Measurements from ENCODE around the gene LARGE1.

Gene LARGE1

DNA sequence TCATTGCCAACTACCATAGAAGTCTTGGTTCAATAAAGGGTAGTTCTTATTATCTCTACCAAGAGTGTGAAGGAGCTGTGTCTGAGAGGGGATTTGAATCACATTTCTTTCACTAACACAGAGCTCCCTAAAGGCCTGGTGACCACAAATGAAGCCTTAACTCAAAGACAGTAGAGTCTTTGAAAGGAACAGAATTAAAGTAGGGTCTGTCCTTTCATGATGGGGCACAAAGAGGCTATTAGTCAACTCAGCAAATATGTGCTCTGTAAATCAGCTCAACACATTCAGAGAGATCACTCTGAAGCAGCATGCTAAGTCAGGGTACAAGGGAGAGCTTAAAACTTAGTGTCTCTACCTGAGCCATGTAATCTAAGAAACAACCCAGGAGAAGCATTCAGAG lies 649.7 kb downstream of the LARGE1 start:
- H3K27ac ChIP-seq (ENCODE audit: low read depth, low read length): no peak overlapping the region

DNA sequence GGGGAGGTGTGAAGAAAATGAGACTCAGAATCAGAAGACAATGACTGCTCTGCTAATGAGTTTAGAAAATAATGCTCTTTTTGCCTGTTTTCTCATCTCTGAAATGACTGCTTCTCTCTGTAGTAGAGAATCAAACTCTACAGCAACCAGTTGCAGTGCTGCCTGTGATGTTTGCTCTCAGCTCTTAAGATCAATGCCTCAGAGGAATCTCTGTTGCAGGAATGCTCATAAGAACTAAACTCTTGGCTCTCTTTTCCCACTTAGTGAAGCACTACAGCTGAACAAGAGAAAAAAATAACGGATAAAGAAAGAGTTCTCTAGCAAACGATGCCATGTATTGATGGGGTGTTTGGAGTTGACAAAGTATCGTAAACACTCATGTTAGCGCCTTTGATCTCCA lies 658.6 kb downstream of the LARGE1 start:
- Histone ChIP-seq H3K4me1 (ENCODE audit: insufficient read depth, low read length) (no peaks in the 10 kb centered on the region), H3K9ac (ENCODE audit: low read length) (no peak overlapping the region), H3K27ac (ENCODE audit: low read depth, low read length) (no peak overlapping the region), H3K36me3 (ENCODE audit: insufficient read depth, low read length) (no peaks in the 10 kb centered on the region), H3K4me3 (ENCODE audit: low read depth in 1 of 2, low read length in 2 of 2) (no peak overlapping the region), H3K27me3 (ENCODE audit: control insufficient read depth in 1 of 2, insufficient read depth in 2 of 2, low read length in 2 of 2) (no peaks in the 10 kb centered on the region), H3K9me3 (ENCODE audit: low read length) (no peaks in the 10 kb centered on the region)

More for the DNA sequence above, 649.7 kb downstream of the LARGE1 start:
- H3K4me1 ChIP-seq (ENCODE audit: insufficient read depth, low read length): no peaks in the 10 kb centered on the region
- H3K4me3 ChIP-seq (ENCODE audit: low read depth in 1 of 2, low read length in 2 of 2): no peak overlapping the region
- H3K9ac ChIP-seq (ENCODE audit: low read length): no peak overlapping the region
- H3K36me3 ChIP-seq (ENCODE audit: insufficient read depth, low read length): peaks cover 12% of the 10 kb centered on the region
- no peaks in the 10 kb centered on the region for H3K27me3 ChIP-seq (ENCODE audit: control insufficient read depth in 1 of 2, insufficient read depth in 2 of 2, low read length in 2 of 2)
- H3K9me3 ChIP-seq (ENCODE audit: low read length): no peaks in the 10 kb centered on the region

DNA sequence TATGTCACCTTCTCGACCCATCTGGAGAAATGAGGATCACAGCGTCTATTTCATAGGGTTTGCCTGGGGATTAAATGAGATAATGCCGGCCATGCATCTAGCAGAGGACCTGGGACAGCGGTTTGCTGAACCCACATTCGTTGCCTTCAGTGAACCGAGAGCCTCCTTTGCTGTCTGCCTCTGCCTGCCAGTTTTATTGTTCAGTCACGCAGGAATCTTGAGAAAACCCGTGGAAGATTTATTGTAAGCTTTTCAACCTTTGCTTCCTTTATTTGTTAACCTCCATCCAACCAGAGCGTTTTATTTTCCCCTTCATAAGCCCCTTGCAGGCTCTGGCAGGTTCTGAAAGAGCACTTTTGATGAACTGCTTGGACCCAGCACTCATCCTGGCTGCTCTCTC lies 659.8 kb downstream of the LARGE1 start:
- H3K36me3 ChIP-seq (ENCODE audit: insufficient read depth, low read length): no peaks in the 10 kb centered on the region
- H3K27me3 ChIP-seq (ENCODE audit: control insufficient read depth in 1 of 2, insufficient read depth in 2 of 2, low read length in 2 of 2): no peaks in the 10 kb centered on the region
- no peaks in the 10 kb centered on the region for H3K9me3 ChIP-seq (ENCODE audit: low read length)
- H3K4me1 ChIP-seq (ENCODE audit: insufficient read depth, low read length): no peaks in the 10 kb centered on the region
- H3K27ac ChIP-seq (ENCODE audit: low read depth, low read length): no peak overlapping the region
- H3K4me3 ChIP-seq (ENCODE audit: low read depth in 1 of 2, low read length in 2 of 2): no peak overlapping the region
- H3K9ac ChIP-seq (ENCODE audit: low read length): no peak overlapping the region

DNA sequence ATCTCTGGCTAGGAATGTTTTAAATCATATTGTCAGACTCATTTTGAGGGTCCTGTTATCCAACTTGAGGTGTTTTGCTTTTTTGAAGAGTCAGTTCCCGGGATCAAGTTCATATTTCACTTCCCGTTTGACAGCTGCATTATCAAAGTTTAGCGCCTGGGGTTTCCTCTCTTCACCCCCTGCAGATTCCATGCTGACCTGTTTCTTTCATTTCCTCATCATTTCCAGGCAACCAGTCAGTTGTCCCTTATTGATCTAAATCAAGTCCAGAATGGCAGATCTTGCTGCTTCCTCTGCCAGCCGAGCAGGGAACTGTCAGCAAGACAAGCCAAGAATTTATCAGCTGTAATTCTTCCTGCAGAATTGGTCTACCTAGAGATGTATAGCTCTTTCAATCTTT lies 664.5 kb downstream of the LARGE1 start:
- no peak overlapping the region for H3K27ac ChIP-seq (ENCODE audit: low read depth, low read length)
- H3K4me3 ChIP-seq (ENCODE audit: low read depth in 1 of 2, low read length in 2 of 2): no peak overlapping the region
- no peaks in the 10 kb centered on the region for H3K4me1 ChIP-seq (ENCODE audit: insufficient read depth, low read length)

DNA sequence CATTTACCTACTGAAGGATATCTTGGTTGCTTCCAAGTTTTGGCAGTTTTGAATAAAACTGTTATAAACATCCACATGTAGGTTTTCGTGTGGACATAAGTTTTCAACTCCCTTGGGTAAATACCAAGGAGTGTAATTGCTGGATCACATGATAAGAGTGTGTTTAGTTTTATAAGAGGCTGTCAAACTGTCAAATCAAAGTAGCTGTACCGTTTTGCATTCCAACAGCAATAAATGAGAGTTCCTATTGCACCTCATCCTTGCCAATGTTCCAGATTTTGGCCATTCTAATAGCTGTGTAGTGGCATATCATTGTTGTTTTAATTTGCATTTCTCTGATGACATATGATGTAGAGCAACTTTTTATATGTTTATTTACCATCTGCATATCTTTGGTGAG lies 671.3 kb downstream of the LARGE1 start:
- no peaks in the 10 kb centered on the region for H3K9me3 ChIP-seq (ENCODE audit: low read length)
- no peak overlapping the region for H3K4me3 ChIP-seq (ENCODE audit: low read depth in 1 of 2, low read length in 2 of 2)
- H3K27me3 ChIP-seq (ENCODE audit: control insufficient read depth in 1 of 2, insufficient read depth in 2 of 2, low read length in 2 of 2): no peaks in the 10 kb centered on the region
- no peak overlapping the region for H3K9ac ChIP-seq (ENCODE audit: low read length)
- H3K27ac ChIP-seq (ENCODE audit: low read depth, low read length): no peak overlapping the region
- H3K4me1 ChIP-seq (ENCODE audit: insufficient read depth, low read length): no peaks in the 10 kb centered on the region
- H3K36me3 ChIP-seq (ENCODE audit: insufficient read depth, low read length): no peaks in the 10 kb centered on the region

More for the DNA sequence above, 664.5 kb downstream of the LARGE1 start:
- no peaks in the 10 kb centered on the region for H3K9me3 ChIP-seq (ENCODE audit: low read length)
- no peaks in the 10 kb centered on the region for H3K27me3 ChIP-seq (ENCODE audit: control insufficient read depth in 1 of 2, insufficient read depth in 2 of 2, low read length in 2 of 2)
- H3K36me3 ChIP-seq (ENCODE audit: insufficient read depth, low read length): no peaks in the 10 kb centered on the region
- H3K9ac ChIP-seq (ENCODE audit: low read length): no peak overlapping the region

DNA sequence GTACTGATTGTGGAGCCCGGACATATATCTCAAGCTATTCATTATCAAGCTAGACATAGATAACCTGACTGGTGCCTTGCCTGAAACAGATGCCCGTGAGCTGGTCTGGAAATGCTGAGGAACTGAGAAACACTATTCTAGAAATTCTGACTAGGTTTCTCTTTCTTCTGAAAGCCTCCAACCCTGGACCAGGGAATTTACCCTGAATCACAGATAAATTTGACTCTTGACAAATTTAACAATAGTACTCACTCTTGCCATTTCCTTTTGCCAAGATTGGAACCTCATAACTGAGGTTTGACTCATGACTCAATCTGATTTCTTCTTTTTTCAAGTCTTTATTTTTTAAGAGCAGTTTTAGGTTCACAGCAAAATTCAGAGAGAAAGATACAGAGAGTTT lies 672.5 kb downstream of the LARGE1 start:
- Histone ChIP-seq H3K36me3 (ENCODE audit: insufficient read depth, low read length) (no peaks in the 10 kb centered on the region), H3K4me1 (ENCODE audit: insufficient read depth, low read length) (no peaks in the 10 kb centered on the region), H3K9me3 (ENCODE audit: low read length) (no peaks in the 10 kb centered on the region), H3K9ac (ENCODE audit: low read length) (no peak overlapping the region), H3K27ac (ENCODE audit: low read depth, low read length) (no peak overlapping the region), H3K27me3 (ENCODE audit: control insufficient read depth in 1 of 2, insufficient read depth in 2 of 2, low read length in 2 of 2) (no peaks in the 10 kb centered on the region), H3K4me3 (ENCODE audit: low read depth in 1 of 2, low read length in 2 of 2) (no peak overlapping the region)

DNA sequence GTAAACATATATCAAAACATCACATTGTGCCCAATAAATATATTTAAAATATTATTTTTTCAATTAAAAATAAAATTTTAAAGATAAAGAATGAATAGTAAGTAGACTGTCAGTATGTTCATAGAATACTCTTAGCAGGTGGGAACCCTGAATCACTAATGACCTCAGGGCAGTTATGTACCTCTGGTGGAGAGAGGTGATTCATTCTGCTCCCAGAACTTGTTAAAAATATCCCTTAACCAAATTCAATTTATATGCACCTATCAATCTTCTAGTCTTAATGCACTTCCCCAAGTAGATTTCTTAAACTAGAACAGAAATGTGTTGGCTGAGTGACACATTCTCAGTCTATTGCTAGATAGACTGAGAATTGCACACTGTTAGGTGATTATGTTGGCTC lies 678.2 kb downstream of the LARGE1 start:
- Histone ChIP-seq H3K36me3 (ENCODE audit: insufficient read depth, low read length) (no peaks in the 10 kb centered on the region), H3K9me3 (ENCODE audit: low read length) (no peaks in the 10 kb centered on the region), H3K27me3 (ENCODE audit: control insufficient read depth in 1 of 2, insufficient read depth in 2 of 2, low read length in 2 of 2) (no peaks in the 10 kb centered on the region), H3K9ac (ENCODE audit: low read length) (no peak overlapping the region), H3K4me3 (ENCODE audit: low read depth in 1 of 2, low read length in 2 of 2) (no peak overlapping the region), H3K4me1 (ENCODE audit: insufficient read depth, low read length) (no peaks in the 10 kb centered on the region), H3K27ac (ENCODE audit: low read depth, low read length) (no peak overlapping the region)

DNA sequence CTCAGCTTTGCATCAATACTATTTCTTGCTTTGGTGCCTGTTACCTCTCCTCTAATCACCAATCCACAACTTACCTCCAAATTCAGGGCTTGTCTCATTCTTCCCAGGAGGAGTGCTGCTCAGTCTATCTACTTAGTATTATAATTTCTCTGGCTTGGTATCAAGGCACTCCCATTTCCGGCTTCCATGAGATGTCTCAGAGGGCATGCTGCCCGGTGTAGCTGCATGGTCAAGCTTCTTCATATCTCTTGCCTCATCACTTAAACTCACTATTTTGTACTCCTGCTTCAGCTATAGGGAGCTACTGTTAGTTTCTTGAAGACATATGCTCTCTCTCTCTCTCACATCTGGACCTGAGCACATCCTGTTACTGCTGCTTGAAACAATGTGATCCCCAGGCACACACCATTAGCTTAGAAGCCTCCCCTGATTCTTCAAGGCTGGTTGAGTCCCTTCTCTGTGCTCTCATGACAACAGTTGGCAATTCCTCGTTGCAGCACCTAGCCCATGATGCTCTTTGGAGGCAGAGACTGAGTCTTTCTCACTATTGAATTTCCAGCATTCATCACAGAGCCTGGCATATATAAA lies 679.3 kb downstream of the LARGE1 start:
- H3K9me3 ChIP-seq (ENCODE audit: low read length): no peaks in the 10 kb centered on the region
- no peak overlapping the region for H3K27ac ChIP-seq (ENCODE audit: low read depth, low read length)
- no peaks in the 10 kb centered on the region for H3K27me3 ChIP-seq (ENCODE audit: control insufficient read depth in 1 of 2, insufficient read depth in 2 of 2, low read length in 2 of 2)
- H3K9ac ChIP-seq (ENCODE audit: low read length): no peak overlapping the region
- no peaks in the 10 kb centered on the region for H3K4me1 ChIP-seq (ENCODE audit: insufficient read depth, low read length)
- H3K36me3 ChIP-seq (ENCODE audit: insufficient read depth, low read length): no peaks in the 10 kb centered on the region
- H3K4me3 ChIP-seq (ENCODE audit: low read depth in 1 of 2, low read length in 2 of 2): no peak overlapping the region

DNA sequence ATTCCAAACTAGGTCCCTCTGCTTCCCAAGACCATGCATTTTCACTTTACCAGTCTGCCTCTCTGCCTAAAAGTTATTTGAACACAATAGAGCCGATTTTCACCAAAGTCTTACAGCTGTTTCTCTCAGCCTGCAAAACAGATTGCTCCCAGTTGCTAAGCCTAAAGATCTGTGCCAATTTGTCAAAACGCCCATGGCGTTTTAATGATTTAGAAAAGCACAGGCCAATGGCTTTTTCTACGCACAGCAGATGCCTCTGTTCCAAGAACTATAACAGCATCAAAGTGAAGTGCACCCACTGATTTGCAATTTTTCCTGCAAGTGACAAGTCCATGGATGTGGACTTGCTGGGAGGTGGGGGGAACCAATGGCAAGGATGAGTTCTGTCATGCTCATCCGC lies 688.2 kb downstream of the LARGE1 start:
- H3K9ac ChIP-seq (ENCODE audit: low read length): no peak overlapping the region
- no peaks in the 10 kb centered on the region for H3K4me1 ChIP-seq (ENCODE audit: insufficient read depth, low read length)
- no peaks in the 10 kb centered on the region for H3K36me3 ChIP-seq (ENCODE audit: insufficient read depth, low read length)
- H3K4me3 ChIP-seq (ENCODE audit: low read depth in 1 of 2, low read length in 2 of 2): no peak overlapping the region
- H3K9me3 ChIP-seq (ENCODE audit: low read length): peaks cover 6% of the 10 kb centered on the region
- no peak overlapping the region for H3K27ac ChIP-seq (ENCODE audit: low read depth, low read length)
- no peaks in the 10 kb centered on the region for H3K27me3 ChIP-seq (ENCODE audit: control insufficient read depth in 1 of 2, insufficient read depth in 2 of 2, low read length in 2 of 2)

DNA sequence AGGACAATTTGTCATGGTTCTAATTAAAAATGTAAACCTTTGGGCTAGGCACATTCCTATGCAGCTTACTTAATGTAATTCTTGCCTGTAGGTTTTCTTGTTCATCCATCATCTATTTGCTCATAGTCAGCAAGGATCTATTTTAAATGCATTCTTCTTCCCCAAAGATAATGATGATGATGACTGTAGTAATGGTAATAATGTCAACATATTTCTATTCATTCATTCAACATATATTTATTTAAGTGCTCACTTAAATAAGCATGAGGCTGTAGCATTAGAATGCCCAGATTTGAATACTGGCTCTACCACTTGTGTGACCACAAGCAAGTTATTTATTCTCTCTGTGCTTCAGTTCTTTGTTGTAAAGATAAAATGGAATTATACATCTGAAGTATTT lies 692.5 kb downstream of the LARGE1 start:
- H3K9ac ChIP-seq (ENCODE audit: low read length): no peak overlapping the region
- H3K9me3 ChIP-seq (ENCODE audit: low read length): peaks cover 6% of the 10 kb centered on the region
- H3K4me3 ChIP-seq (ENCODE audit: low read depth in 1 of 2, low read length in 2 of 2): no peak overlapping the region
- H3K4me1 ChIP-seq (ENCODE audit: insufficient read depth, low read length): no peaks in the 10 kb centered on the region
- no peaks in the 10 kb centered on the region for H3K36me3 ChIP-seq (ENCODE audit: insufficient read depth, low read length)
- no peak overlapping the region for H3K27ac ChIP-seq (ENCODE audit: low read depth, low read length)
- no peaks in the 10 kb centered on the region for H3K27me3 ChIP-seq (ENCODE audit: control insufficient read depth in 1 of 2, insufficient read depth in 2 of 2, low read length in 2 of 2)

DNA sequence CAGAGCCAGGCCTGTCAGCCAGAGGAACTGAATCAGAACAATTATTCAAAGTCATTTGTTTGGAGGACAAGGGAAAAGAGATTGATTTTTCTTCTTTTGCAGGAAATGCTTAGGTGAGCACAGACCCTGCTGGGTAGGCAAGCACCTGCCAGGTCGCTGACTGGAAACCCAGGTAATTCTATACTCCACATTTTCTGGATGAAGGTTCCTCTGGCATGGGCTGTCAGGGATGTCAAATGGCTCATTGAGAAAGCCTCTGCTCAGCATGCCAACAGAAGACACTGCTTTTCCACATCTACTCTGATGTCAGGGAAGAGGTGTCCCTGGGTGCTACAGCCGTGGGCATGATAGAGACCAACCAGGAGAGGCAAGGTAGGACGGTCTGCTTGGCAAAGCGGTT lies 695.4 kb downstream of the LARGE1 start:
- H3K9ac ChIP-seq (ENCODE audit: low read length): no peak overlapping the region
- no peak overlapping the region for H3K27ac ChIP-seq (ENCODE audit: low read depth, low read length)
- peaks cover 6% of the 10 kb centered on the region for H3K9me3 ChIP-seq (ENCODE audit: low read length)
- no peak overlapping the region for H3K4me3 ChIP-seq (ENCODE audit: low read depth in 1 of 2, low read length in 2 of 2)
- no peaks in the 10 kb centered on the region for H3K36me3 ChIP-seq (ENCODE audit: insufficient read depth, low read length)
- no peaks in the 10 kb centered on the region for H3K27me3 ChIP-seq (ENCODE audit: control insufficient read depth in 1 of 2, insufficient read depth in 2 of 2, low read length in 2 of 2)
- H3K4me1 ChIP-seq (ENCODE audit: insufficient read depth, low read length): no peaks in the 10 kb centered on the region
